ENCODE data around the gene EFNA1. TPM values are rescaled to one million over a fixed set of nuclear protein-coding genes. Genes with fewer than 3 reads are reported as not detected.

EFNA1 gene
- polyA plus RNA-seq, 2 of the 4 experiments (the other 2 are of a cell fraction), result 25.1 to 38.9 TPM

DNA sequence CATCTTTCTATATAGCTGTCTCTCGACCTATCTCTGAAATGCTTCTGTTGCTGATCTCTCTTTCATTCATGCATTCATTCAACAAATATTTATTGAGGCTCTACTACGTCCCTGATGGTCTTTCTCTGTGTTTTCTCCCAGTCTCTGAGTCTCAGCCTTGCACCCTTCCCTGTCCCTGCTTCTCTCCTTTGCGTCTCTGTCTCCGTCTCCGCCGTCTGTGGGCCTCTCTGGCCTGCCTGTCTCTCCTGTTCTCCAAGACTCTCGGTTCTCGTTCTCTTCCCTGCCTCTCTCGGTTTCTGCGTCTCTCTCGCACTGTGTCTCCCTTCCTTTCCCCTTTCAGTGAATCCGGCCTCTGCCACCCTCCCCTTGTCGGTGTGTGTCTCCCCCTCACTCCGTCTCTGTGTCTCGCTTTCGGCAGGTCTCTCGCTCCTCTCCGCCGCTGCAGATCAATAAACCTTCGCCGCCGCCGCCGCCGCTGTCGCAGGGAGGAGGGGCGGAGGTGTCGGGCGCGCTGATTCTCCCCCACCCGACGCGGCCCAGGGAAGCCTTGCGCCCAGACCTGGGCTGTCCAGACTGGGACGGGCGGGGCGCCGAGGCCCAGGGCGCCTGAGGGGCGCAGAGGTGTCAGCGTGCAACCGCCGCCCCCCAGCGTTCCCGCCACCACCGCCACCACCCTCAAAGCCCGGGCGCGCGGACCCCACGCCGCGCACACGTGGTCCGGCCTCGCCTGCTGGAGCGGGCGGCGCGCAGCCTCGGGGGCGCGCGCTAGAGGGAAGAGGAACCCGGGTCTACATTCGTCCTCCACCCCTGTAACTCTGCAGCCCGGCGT lies 46.0 kb upstream of the EFNA1 start:
- no peaks in the 10 kb centered on the region for H3K9me3 ChIP-seq
- peak overlapping the region in 1 of 2 experiments; percentile 52; a peak in 2 of 6 replicates for H3K27ac ChIP-seq
- FAIRE-seq (no peak), ATAC-seq (no peak), DNase-seq (ENCODE audit: low read depth in 1 of 2, low spot score in 1 of 2) (peak in 1 of 2 experiments; percentile 29)
- TF ChIP-seq, protein P1, sequence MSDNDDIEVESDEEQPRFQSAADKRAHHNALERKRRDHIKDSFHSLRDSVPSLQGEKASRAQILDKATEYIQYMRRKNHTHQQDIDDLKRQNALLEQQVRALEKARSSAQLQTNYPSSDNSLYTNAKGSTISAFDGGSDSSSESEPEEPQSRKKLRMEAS (IDR thresholded peaks at IDR 0.05), result peak; percentile 44; the same call in 1 of the 2 replicates
- no peak for TF ChIP-seq HEYL (CRISPR knock-in tag; IDR thresholded peaks at IDR 0.05)
- ChIA-PET CTCF (interaction anchor here (0.9 to 17.9 kb wide), 7 partner anchors 10 to 522 kb away, joined by 3 to 350 read pairs (median 8); partner anchors contain the start of genes ADAM15 and EFNA4), POLR2A (interaction anchor here (1.0 kb wide), 1 partner anchor 91 kb away, joined by 3 read pairs; the partner anchor contains the start of gene KRTCAP2)
- H3K4me1 ChIP-seq, result peaks cover 61% of the 10 kb centered on the region
- peak overlapping the region; percentile 55 for H3K4me3 ChIP-seq
- 8% methylated on average over 22 of the region's 68 CpGs for WGBS (ENCODE audit: missing lambda C conversion rate)
- H3K4me2 ChIP-seq, result peak overlapping the region; percentile 99

DNA sequence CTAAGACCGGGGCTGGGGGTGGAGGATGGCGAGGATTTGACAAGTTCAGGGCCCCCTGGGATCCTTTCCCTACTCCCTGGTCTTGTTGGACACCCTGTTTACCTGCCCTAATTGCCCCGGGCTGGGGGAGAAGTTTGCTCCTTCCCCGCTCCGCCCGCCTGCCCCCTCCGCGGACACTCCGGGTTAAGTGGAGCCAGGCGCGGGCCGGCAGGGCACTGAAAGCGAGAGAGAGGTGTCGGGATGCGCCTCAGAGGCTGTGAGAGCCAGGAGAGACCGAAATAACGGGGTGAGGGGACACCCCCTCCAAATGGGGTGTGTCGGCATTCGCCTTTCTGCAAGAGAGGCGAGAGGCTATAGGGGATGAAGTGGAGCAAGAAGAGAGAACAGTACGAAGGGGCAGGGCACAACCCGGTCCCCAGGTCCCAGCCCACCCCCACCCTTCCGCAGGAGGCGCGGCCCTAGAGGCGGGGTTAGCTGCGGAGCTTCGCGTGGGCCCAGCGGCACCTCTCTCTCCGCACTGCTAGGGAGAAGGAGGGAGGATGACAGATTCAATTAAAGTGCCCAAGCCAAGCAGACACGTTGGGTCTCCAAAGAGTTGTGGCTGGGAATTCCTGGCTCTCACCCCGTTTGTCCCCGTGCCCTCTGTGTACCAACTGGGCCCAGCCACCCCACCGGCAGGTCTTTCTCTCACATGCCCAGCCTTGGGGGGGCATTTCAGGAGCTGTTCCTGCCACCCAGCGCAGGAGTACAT lies 45.2 kb upstream of the EFNA1 start:
- no peak for FAIRE-seq
- DNase-seq (ENCODE audit: low read depth in 1 of 2, low spot score in 1 of 2), result no peak
- no peak for TF ChIP-seq NPAS2 (CRISPR knock-in tag; IDR thresholded peaks at IDR 0.05; ENCODE audit: borderline replicate concordance)
- TF ChIP-seq CBX8 (IDR thresholded peaks at IDR 0.05), result no peak
- TF ChIP-seq RCOR1 (IDR thresholded peaks at IDR 0.05; ENCODE audit: low read depth, low read length), result no peak
- no peak for TF ChIP-seq CEBPB (IDR thresholded peaks at IDR 0.05)
- TF ChIP-seq, protein P1 (IDR thresholded peaks at IDR 0.05), result no peak
- TF ChIP-seq FOXS1 (CRISPR knock-in tag; IDR thresholded peaks at IDR 0.05), result no peak
- TF ChIP-seq ZNF302 (CRISPR knock-in tag; IDR thresholded peaks at IDR 0.05), result no peak
- TF ChIP-seq POLR2A (IDR thresholded peaks at IDR 0.05; ENCODE audit: low read length), result no peak
- TF ChIP-seq, protein P2, sequence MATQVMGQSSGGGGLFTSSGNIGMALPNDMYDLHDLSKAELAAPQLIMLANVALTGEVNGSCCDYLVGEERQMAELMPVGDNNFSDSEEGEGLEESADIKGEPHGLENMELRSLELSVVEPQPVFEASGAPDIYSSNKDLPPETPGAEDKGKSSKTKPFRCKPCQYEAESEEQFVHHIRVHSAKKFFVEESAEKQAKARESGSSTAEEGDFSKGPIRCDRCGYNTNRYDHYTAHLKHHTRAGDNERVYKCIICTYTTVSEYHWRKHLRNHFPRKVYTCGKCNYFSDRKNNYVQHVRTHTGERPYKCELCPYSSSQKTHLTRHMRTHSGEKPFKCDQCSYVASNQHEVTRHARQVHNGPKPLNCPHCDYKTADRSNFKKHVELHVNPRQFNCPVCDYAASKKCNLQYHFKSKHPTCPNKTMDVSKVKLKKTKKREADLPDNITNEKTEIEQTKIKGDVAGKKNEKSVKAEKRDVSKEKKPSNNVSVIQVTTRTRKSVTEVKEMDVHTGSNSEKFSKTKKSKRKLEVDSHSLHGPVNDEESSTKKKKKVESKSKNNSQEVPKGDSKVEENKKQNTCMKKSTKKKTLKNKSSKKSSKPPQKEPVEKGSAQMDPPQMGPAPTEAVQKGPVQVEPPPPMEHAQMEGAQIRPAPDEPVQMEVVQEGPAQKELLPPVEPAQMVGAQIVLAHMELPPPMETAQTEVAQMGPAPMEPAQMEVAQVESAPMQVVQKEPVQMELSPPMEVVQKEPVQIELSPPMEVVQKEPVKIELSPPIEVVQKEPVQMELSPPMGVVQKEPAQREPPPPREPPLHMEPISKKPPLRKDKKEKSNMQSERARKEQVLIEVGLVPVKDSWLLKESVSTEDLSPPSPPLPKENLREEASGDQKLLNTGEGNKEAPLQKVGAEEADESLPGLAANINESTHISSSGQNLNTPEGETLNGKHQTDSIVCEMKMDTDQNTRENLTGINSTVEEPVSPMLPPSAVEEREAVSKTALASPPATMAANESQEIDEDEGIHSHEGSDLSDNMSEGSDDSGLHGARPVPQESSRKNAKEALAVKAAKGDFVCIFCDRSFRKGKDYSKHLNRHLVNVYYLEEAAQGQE (IDR thresholded peaks at IDR 0.05), result no peak
- TF ChIP-seq FOSL2 (IDR thresholded peaks at IDR 0.05), result no peak
- no peak for TF ChIP-seq FOSL2 (CRISPR knock-in tag; IDR thresholded peaks at IDR 0.05)
- no peak for TF ChIP-seq KDM1A (IDR thresholded peaks at IDR 0.05; ENCODE audit: low read depth)
- TF ChIP-seq, protein P3, sequence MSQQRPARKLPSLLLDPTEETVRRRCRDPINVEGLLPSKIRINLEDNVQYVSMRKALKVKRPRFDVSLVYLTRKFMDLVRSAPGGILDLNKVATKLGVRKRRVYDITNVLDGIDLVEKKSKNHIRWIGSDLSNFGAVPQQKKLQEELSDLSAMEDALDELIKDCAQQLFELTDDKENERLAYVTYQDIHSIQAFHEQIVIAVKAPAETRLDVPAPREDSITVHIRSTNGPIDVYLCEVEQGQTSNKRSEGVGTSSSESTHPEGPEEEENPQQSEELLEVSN (IDR thresholded peaks at IDR 0.05; ENCODE audit: borderline replicate concordance, low read depth), result no peak
- TF ChIP-seq, protein P4, sequence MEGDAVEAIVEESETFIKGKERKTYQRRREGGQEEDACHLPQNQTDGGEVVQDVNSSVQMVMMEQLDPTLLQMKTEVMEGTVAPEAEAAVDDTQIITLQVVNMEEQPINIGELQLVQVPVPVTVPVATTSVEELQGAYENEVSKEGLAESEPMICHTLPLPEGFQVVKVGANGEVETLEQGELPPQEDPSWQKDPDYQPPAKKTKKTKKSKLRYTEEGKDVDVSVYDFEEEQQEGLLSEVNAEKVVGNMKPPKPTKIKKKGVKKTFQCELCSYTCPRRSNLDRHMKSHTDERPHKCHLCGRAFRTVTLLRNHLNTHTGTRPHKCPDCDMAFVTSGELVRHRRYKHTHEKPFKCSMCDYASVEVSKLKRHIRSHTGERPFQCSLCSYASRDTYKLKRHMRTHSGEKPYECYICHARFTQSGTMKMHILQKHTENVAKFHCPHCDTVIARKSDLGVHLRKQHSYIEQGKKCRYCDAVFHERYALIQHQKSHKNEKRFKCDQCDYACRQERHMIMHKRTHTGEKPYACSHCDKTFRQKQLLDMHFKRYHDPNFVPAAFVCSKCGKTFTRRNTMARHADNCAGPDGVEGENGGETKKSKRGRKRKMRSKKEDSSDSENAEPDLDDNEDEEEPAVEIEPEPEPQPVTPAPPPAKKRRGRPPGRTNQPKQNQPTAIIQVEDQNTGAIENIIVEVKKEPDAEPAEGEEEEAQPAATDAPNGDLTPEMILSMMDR (IDR thresholded peaks at IDR 0.05), result no peak
- no peak for TF ChIP-seq HOXB13 (CRISPR knock-in tag; IDR thresholded peaks at IDR 0.05; ENCODE audit: low read depth)
- no peak for TF ChIP-seq GATA3 (IDR thresholded peaks at IDR 0.05; ENCODE audit: borderline replicate concordance)
- TF ChIP-seq ZSCAN20 (CRISPR knock-in tag; IDR thresholded peaks at IDR 0.05), result no peak
- no peak for TF ChIP-seq CHD2 (IDR thresholded peaks at IDR 0.05; ENCODE audit: low read length, partially characterized antibody)
- no peak for TF ChIP-seq RNF2 (IDR thresholded peaks at IDR 0.05; ENCODE audit: borderline replicate concordance, low read depth)
- TF ChIP-seq SMC3 (IDR thresholded peaks at IDR 0.05), result no peak
- CTCF ChIA-PET, result interaction anchor here (0.5 to 5.5 kb wide), 3 partner anchors 19 to 936 kb away, joined by 3 to 350 read pairs (median 4); partner anchors contain the start of genes ADAM15 and EFNA4
- 38% methylated on average over 29 of the region's 36 CpGs for WGBS (ENCODE audit: missing lambda C conversion rate)
- peak overlapping the region in 1 of 2 experiments; percentile 52; a peak in 1 of 6 replicates for H3K27ac ChIP-seq
- H3K4me3 ChIP-seq, result peak overlapping the region; percentile 55
- H3K4me2 ChIP-seq, result peak overlapping the region; percentile 99
- no peaks in the 10 kb centered on the region for H3K9me3 ChIP-seq
- H3K4me1 ChIP-seq, result peaks cover 61% of the 10 kb centered on the region
- POLR2A ChIA-PET, result no interaction called here
- ATAC-seq, result no peak

Measured in A549 (cell line).